GM10266 (cell line): ENCODE data around the gene ZC3H4.

ENCODE experiments used
- DNase-seq: peaks from one replicate; pipeline ENCODE4 v3.0.0; 2012; ENCODE audit errors: extremely low spot score
- TF ChIP-seq, protein P1 (sequence below): IDR thresholded peaks from 2 replicates; pipeline ENCODE4 v1.5.1; 2012; ENCODE audit warnings: mild to moderate bottlenecking, low read depth; ENCODE audit not compliant: control insufficient read depth, insufficient read depth; ENCODE audit errors: missing control alignments

Gene ZC3H4

DNA sequence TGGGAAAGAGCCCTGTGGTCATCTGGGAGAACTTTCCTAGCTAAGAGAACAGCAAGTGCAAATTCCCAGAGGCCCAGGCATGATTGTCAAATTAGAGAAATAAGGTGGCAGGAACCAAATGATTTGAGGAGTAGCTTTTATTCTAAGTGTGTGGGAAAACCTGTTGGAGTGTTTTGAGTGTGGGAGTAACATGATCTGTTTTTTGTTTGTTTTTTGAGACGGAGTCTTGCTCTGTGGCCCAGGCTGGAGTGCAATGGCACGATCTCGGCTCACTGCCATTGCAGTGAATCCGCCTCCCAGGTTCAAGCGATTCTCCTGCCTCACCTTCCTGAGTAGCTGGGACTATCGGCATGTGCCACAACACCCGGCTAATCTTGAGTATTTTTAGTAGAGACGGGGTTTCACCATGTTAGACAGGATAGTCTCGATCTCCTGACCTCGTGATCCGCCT is 19.5 kb upstream of the ZC3H4 start:
- no peak for DNase-seq
- TF ChIP-seq, protein P1, sequence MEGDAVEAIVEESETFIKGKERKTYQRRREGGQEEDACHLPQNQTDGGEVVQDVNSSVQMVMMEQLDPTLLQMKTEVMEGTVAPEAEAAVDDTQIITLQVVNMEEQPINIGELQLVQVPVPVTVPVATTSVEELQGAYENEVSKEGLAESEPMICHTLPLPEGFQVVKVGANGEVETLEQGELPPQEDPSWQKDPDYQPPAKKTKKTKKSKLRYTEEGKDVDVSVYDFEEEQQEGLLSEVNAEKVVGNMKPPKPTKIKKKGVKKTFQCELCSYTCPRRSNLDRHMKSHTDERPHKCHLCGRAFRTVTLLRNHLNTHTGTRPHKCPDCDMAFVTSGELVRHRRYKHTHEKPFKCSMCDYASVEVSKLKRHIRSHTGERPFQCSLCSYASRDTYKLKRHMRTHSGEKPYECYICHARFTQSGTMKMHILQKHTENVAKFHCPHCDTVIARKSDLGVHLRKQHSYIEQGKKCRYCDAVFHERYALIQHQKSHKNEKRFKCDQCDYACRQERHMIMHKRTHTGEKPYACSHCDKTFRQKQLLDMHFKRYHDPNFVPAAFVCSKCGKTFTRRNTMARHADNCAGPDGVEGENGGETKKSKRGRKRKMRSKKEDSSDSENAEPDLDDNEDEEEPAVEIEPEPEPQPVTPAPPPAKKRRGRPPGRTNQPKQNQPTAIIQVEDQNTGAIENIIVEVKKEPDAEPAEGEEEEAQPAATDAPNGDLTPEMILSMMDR, result no peak

DNA sequence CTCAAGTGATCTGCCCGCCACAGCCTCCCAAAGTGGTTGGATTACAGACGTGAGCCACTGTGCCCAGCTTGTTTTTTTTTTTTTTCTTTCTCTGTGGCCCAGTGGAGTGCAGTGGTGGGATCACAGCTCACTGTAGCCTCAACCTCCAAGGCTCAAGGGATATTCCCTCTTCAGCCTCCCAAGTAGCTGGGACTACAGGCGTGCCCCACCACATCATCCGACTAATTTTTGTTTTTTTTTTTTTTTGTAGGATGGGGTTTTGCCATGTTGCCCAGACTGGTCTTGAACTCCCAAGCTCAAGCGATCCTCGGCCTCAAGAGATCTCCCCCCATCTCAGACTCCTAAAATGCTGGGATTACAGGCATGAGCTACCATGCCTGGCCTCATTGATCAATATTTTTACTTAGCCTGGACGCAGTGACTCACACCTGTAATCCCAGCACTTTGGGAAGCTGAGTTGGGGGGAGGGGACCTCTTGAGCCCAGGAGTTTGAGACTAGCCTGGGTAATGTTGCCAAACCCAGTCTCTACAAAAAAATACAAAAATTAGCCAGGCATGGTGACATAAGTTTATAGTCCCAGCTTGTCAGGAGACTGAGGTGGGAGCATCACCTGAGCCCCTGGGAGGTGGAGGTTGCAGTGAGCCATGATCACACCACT is 18.7 kb upstream of the ZC3H4 start:
- DNase-seq, result no peak
- TF ChIP-seq, protein P1, result no peak

DNA sequence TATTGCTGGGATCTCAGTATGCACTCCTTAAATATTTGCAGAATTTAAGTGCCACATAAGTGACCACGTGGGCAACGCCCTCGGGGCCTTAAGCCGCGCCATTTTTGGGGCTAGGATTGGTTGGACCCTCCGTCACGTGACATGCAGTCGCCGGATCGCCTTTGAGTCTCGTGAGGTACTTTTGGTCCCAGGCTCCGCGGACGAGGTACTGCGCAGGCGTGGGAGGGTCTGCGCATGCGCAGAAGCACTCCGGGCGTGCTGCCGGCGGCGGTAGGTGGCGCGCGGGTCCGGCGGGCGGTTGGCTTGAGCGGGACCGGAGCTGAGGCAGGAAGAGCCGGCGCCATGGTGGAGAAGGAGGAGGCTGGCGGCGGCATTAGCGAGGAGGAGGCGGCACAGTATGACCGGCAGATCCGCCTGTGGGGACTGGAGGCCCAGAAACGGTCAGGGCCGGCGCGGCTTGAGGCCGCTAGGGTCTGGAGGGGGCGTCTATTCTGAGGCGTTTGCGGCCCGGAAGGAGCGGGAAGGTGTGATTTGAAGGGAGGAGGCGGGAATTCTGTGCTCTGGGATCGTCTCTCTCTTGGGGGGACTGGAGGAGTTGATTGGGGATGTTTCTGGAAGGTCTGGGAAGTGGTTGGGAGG is 17.1 kb upstream of the ZC3H4 start, which contains the start of gene SAE1:
TSS of gene SAE1 (plus strand) at position 247 of the 639 bp plus-strand sequence. CDS start at position 343, 96 bp downstream.
- DNase-seq, result peak; percentile 95
- TF ChIP-seq, protein P1, result peak; percentile 78

DNA sequence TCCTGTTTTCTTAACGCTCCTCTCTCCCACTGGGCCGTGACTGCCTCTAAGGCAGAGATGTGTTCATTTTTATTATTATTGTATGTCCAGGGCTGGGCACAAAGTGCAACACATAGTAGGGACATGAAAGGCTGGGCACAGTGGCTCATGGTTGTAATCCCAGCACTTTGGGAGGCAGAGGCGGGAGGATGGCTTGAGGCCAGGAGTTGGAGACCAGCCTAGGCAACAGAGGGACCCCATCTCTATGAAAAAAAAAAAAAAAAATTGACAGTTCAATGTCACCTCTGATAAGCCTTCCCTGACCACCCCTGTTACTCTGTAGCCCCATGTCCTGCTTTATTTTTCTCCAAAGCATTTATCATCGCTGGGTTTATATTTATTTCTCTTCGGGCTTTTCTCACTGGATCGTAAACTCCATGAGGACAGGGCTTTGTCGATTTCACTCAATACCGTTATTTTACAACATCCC is 16.6 kb upstream of the ZC3H4 start:
- DNase-seq, result no peak
- TF ChIP-seq, protein P1, result no peak

DNA sequence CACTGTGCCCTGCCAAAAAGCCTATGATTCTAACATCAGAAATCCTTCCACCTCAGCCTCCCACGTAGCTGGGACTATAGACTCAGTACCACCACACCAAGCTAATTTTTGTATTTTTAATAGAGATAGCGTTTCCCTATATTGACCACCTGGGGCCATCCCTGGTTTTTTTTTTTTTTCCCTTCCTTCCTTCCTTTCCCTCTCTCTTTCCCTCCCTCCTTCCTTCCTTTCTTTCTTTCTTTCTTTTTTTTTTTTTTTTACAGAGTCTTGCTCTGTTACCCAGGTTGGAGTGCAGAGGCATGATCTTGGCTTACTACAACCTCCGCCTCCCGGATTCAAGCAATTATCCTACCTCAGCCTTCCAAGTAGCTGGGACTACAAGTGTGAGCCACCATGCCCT is 16.0 kb upstream of the ZC3H4 start:
- no peak for DNase-seq
- TF ChIP-seq, protein P1, result no peak

DNA sequence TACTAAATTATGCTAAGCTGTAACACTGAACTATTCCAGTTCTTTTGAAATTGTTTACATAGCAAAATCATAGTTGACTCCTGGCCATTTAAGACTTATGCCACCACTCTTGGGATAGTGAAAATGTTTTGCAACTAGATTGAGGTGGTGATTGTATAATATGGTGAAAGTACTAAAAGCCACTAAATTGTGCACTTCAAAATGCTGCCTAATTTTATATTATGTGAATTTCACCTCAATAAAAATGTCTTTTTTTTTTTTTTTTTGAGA is 12.0 kb upstream of the ZC3H4 start:
- TF ChIP-seq, protein P1, result no peak
- no peak for DNase-seq
